HepG2 (cell line): Measurements from ENCODE around the gene RCCD1. TPM values are rescaled to one million over a fixed set of nuclear protein-coding genes. Genes with fewer than 3 reads are reported as not detected.
A peak's percentile ranks its signal among the peaks of the same experiment; 100 is the strongest.

Experiments used
- ADNP ChIP-seq: sonication (generic); formaldehyde crosslinking; IDR thresholded peaks from 2 replicates; pipeline ENCODE4 v1.4.0; 2020; ENCODE audit warnings: missing genetic modification reagents
- CBFB ChIP-seq: sonication (generic); formaldehyde crosslinking; IDR thresholded peaks from 2 replicates; pipeline ENCODE4 v1.4.0; 2020; ENCODE audit warnings: missing genetic modification reagents
- CHCHD3 ChIP-seq: sonication (generic); formaldehyde crosslinking; IDR thresholded peaks from 2 replicates; pipeline ENCODE4 v1.8.0; 2022; ENCODE audit warnings: mild to moderate bottlenecking, missing genetic modification reagents, moderate library complexity
- ELF1 ChIP-seq: sonication (generic); formaldehyde crosslinking; IDR thresholded peaks from 2 replicates; pipeline ENCODE4 v1.4.0; 2020; ENCODE audit warnings: missing genetic modification reagents
- FLYWCH1 ChIP-seq: sonication (generic); formaldehyde crosslinking; IDR thresholded peaks from 2 replicates; pipeline ENCODE4 v1.8.1; 2023; ENCODE audit warnings: mild to moderate bottlenecking, missing genetic modification reagents
- HCFC1 ChIP-seq: fragments of 150-350 bp; IDR thresholded peaks from 2 replicates; pipeline ENCODE4 v1.6.1; 2014; ENCODE audit warnings: low read depth, low read length
- HDAC2 ChIP-seq: sonication (generic); formaldehyde crosslinking; IDR thresholded peaks from 2 replicates; pipeline ENCODE4 v1.4.0; 2020; ENCODE audit warnings: missing genetic modification reagents
- JUNB ChIP-seq: sonication (generic); formaldehyde crosslinking; IDR thresholded peaks from 2 replicates; pipeline ENCODE4 v1.8.0; 2022; ENCODE audit warnings: missing genetic modification reagents, mild to moderate bottlenecking, borderline replicate concordance
- MTA3 ChIP-seq: sonication (generic); formaldehyde crosslinking; IDR thresholded peaks from 2 replicates; pipeline ENCODE4 v1.4.0; 2020; ENCODE audit warnings: missing genetic modification reagents
- MXI1 ChIP-seq: IDR thresholded peaks from 3 replicates; pipeline ENCODE4 v1.6.1; 2012; ENCODE audit warnings: low read depth, low read length, inconsistent platforms, borderline replicate concordance
- NKX3-1 ChIP-seq: sonication (generic); formaldehyde crosslinking; IDR thresholded peaks from 2 replicates; pipeline ENCODE4 v1.5.0; 2020; ENCODE audit warnings: missing genetic modification reagents
- PAX8 ChIP-seq: sonication (generic); formaldehyde crosslinking; IDR thresholded peaks from 2 replicates; pipeline ENCODE4 v1.8.0; 2022; ENCODE audit warnings: mild to moderate bottlenecking, missing genetic modification reagents, borderline replicate concordance
- RBFOX2 ChIP-seq: fragments of 200-400 bp; formaldehyde crosslinking; IDR thresholded peaks from 2 replicates; pipeline ENCODE4 v1.6.1; 2017; ENCODE audit warnings: low read depth, mild to moderate bottlenecking, low read length
- SATB2 ChIP-seq: sonication (generic); formaldehyde crosslinking; IDR thresholded peaks from 2 replicates; pipeline ENCODE4 v1.5.0; 2020; ENCODE audit warnings: missing genetic modification reagents
- STAG1 ChIP-seq: sonication (generic); formaldehyde crosslinking; IDR thresholded peaks from 2 replicates; pipeline ENCODE4 v1.4.0; 2020; ENCODE audit warnings: missing genetic modification reagents
- TOPORS ChIP-seq: sonication (generic); formaldehyde crosslinking; IDR thresholded peaks from 2 replicates; pipeline ENCODE4 v1.8.0; 2023; ENCODE audit warnings: mild to moderate bottlenecking, missing genetic modification reagents
- TSC22D2 ChIP-seq: sonication (generic); formaldehyde crosslinking; IDR thresholded peaks from 2 replicates; pipeline ENCODE4 v1.5.1; 2020; ENCODE audit warnings: missing genetic modification reagents, mild to moderate bottlenecking, borderline replicate concordance
- ZNF224 ChIP-seq: sonication (generic); formaldehyde crosslinking; IDR thresholded peaks from 2 replicates; pipeline ENCODE4 v1.5.0; 2020; ENCODE audit warnings: mild to moderate bottlenecking, missing genetic modification reagents
- ZNF350 ChIP-seq: sonication (generic); formaldehyde crosslinking; IDR thresholded peaks from 2 replicates; pipeline ENCODE4 v1.4.0; 2020; ENCODE audit warnings: mild to moderate bottlenecking, low read depth, missing genetic modification reagents, borderline replicate concordance
- ZNF354B ChIP-seq: sonication (generic); formaldehyde crosslinking; IDR thresholded peaks from 2 replicates; pipeline ENCODE4 v1.8.0; 2022; ENCODE audit warnings: mild to moderate bottlenecking, missing genetic modification reagents
- ZNF430 ChIP-seq: sonication (generic); formaldehyde crosslinking; IDR thresholded peaks from 2 replicates; pipeline ENCODE4 v1.9.0; 2021; ENCODE audit warnings: mild to moderate bottlenecking, missing genetic modification reagents
- ZNF484 ChIP-seq: sonication (generic); formaldehyde crosslinking; IDR thresholded peaks from 2 replicates; pipeline ENCODE4 v1.5.1; 2020; ENCODE audit warnings: mild to moderate bottlenecking, low read depth, missing genetic modification reagents, borderline replicate concordance
- ZNF496 ChIP-seq: sonication (generic); formaldehyde crosslinking; IDR thresholded peaks from 2 replicates; pipeline ENCODE4 v1.8.1; 2023; ENCODE audit warnings: mild to moderate bottlenecking, moderate library complexity, missing genetic modification reagents; ENCODE audit not compliant: insufficient replicate concordance
- ZNF558 ChIP-seq: sonication (generic); formaldehyde crosslinking; IDR thresholded peaks from 2 replicates; pipeline ENCODE4 v1.9.0; 2022; ENCODE audit warnings: mild to moderate bottlenecking, missing genetic modification reagents, borderline replicate concordance
- polyA plus RNA-seq, 8 experiments: library from polyadenylated mRNA; depleted of rRNA in 3 of 8; stranded (reverse) in 7 of 8; unstranded in 1 of 8; fragments of >200 nt; fragmentation: Illumina TruSeq in 4 of 8; extraction: Trizol in 4 of 8; gene quantifications; 2 replicates each; pipeline versions ENCODE4 v1.2.1 to v1.2.3, GENCODE V29; 2011 to 2016; ENCODE audit warnings: low read depth in 4 of 8, missing spikeins in 1 of 8, mixed read lengths in 1 of 8; ENCODE audit not compliant: insufficient read depth in 1 of 8
- total RNA-seq, 5 experiments: library from RNA; depleted of rRNA; stranded (reverse); fragments of >200 nt; fragmentation: Illumina TruSeq; extraction: Trizol; gene quantifications; 2 replicates each; pipeline ENCODE4 v1.2.3, GENCODE V29; 2016; ENCODE audit warnings: low read depth in 1 of 5
- TF ChIP-seq, protein P1 (sequence below): sonication (generic); formaldehyde crosslinking; IDR thresholded peaks from 2 replicates; pipeline ENCODE4 v1.5.1; 2020; ENCODE audit warnings: missing genetic modification reagents, mild to moderate bottlenecking, borderline replicate concordance
- TF ChIP-seq, protein P2 (sequence below): sonication (generic); formaldehyde crosslinking; IDR thresholded peaks from 2 replicates; pipeline ENCODE4 v1.8.0; 2022; ENCODE audit warnings: missing genetic modification reagents, mild to moderate bottlenecking, borderline replicate concordance

Gene RCCD1
- total and polyA plus RNA-seq, 2 of the 13 experiments (the other 11 are each of a cell fraction or from before 2014, with no cell fraction given) = 14.1 to 15.1 TPM

DNA sequence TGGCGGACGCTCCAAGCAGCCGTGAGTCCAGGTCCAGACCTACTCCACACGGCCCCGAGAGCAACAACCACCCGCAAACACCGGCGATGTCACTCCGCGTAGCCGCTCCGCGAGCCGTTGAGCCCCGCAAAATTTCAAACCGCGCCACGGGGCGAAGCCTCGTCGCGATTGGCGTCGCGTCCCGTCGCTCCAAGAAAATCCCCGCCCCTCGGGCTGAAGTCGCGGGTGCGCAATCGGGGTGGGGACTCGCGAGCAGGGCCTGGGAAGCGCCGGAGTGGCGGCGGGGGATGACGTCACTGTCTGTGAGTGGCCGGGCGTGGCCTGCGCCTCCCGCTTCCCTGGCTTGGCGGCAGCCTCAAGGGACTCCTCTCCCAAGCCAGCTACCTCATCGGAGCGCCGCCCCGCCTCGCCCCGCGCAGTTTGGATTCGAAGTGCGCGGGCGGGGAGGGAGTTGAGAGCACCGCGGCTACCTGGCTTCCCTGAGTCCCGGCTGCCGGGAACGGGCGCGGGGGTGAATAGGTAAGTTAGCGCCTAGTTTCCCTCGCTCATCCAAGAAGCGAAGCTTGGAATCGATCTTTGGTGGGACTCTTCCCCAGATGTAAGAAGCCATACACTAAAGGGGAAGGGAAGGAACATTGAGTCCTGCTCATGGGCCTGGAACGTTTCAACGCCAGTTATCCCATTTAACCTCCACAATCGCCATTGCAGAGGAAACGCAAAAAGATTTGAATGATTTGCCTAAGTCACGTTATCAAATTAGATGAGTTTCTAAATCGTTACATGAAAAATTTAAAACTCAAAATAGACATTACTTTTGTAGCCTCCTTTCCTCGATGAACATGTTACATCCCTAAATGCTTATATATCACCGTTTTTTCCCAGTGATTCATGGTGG lies 40.0 kb downstream of the RCCD1 start, which contains the start of gene PRC1 (continued):
- TF ChIP-seq, protein P1, sequence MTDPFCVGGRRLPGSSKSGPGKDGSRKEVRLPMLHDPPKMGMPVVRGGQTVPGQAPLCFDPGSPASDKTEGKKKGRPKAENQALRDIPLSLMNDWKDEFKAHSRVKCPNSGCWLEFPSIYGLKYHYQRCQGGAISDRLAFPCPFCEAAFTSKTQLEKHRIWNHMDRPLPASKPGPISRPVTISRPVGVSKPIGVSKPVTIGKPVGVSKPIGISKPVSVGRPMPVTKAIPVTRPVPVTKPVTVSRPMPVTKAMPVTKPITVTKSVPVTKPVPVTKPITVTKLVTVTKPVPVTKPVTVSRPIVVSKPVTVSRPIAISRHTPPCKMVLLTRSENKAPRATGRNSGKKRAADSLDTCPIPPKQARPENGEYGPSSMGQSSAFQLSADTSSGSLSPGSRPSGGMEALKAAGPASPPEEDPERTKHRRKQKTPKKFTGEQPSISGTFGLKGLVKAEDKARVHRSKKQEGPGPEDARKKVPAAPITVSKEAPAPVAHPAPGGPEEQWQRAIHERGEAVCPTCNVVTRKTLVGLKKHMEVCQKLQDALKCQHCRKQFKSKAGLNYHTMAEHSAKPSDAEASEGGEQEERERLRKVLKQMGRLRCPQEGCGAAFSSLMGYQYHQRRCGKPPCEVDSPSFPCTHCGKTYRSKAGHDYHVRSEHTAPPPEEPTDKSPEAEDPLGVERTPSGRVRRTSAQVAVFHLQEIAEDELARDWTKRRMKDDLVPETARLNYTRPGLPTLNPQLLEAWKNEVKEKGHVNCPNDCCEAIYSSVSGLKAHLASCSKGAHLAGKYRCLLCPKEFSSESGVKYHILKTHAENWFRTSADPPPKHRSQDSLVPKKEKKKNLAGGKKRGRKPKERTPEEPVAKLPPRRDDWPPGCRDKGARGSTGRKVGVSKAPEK (CRISPR knock-in tag) = no peak
- TF ChIP-seq ZNF224 (CRISPR knock-in tag) = no peak
- peak; percentile 74; the same call in 1 of the 2 replicates for TF ChIP-seq CBFB
- no peak for TF ChIP-seq ADNP (CRISPR knock-in tag)
- no peak for TF ChIP-seq PAX8 (CRISPR knock-in tag)
- no peak for TF ChIP-seq ZNF484
- no peak for TF ChIP-seq TSC22D2 (CRISPR knock-in tag)
- TF ChIP-seq SATB2 = no peak
- TF ChIP-seq ZNF496 (CRISPR knock-in tag) = no peak
- no peak for TF ChIP-seq STAG1 (CRISPR knock-in tag)
- 0 out of 2 replicates have a peak, but pooled peaks have one; percentile 66 for TF ChIP-seq ZNF558
- no peak for TF ChIP-seq ZNF430
- no peak; the same call in 1 of the 2 replicates for TF ChIP-seq CHCHD3 (CRISPR knock-in tag)
- peak; percentile 82 for TF ChIP-seq ZNF350 (CRISPR knock-in tag)
- TF ChIP-seq MXI1 = peak; percentile 85; the same call in 2 of the 3 replicates
- TF ChIP-seq ELF1 (CRISPR knock-in tag) = peak; percentile 71
- peak; percentile 22; the same call in 1 of the 2 replicates for TF ChIP-seq HCFC1
- peak; percentile 60; the same call in 1 of the 2 replicates for TF ChIP-seq JUNB (CRISPR knock-in tag)
- no peak for TF ChIP-seq MTA3 (CRISPR knock-in tag)
- peak; percentile 77; the same call in 1 of the 2 replicates for TF ChIP-seq NKX3-1
- peak; percentile 60; the same call in 1 of the 2 replicates for TF ChIP-seq HDAC2 (CRISPR knock-in tag)
- TF ChIP-seq RBFOX2 = peak; percentile 87
- TF ChIP-seq FLYWCH1 = peak; percentile 63; the same call in 1 of the 2 replicates
- peak; percentile 84; the same call in 1 of the 2 replicates for TF ChIP-seq TOPORS
- TF ChIP-seq, protein P2, sequence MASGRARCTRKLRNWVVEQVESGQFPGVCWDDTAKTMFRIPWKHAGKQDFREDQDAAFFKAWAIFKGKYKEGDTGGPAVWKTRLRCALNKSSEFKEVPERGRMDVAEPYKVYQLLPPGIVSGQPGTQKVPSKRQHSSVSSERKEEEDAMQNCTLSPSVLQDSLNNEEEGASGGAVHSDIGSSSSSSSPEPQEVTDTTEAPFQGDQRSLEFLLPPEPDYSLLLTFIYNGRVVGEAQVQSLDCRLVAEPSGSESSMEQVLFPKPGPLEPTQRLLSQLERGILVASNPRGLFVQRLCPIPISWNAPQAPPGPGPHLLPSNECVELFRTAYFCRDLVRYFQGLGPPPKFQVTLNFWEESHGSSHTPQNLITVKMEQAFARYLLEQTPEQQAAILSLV = peak; percentile 85; the same call in 1 of the 2 replicates
- peak; percentile 51; the same call in 1 of the 2 replicates for TF ChIP-seq ZNF354B (CRISPR knock-in tag)
